Liver (tissue), 3 donors: ENCODE data around the gene ZNF664.

Experiments
- ATF3 ChIP-seq: IDR thresholded peaks from 2 replicates; pipeline ENCODE4 v1.6.1; 2016; ENCODE audit warnings: antibody characterized with exemption
- CTCF ChIP-seq: fragments of 150-350 bp; IDR thresholded peaks from 2 replicates; pipeline ENCODE4 v1.5.1; 2017; ENCODE audit warnings: improper control_type of control experiment, low read depth, low read length; ENCODE audit not compliant: missing input control
- JUND ChIP-seq, 2 donors: IDR thresholded peaks; 2 replicates each; pipeline ENCODE4 v1.6.1; 2016; ENCODE audit warnings: antibody characterized with exemption in 2 of 2
- MAX ChIP-seq: IDR thresholded peaks from 2 replicates; pipeline ENCODE4 v1.6.1; 2016; ENCODE audit warnings: antibody characterized with exemption
- RAD21 ChIP-seq, 2 donors: IDR thresholded peaks; 2 replicates each; pipeline ENCODE4 v1.6.1; 2016; ENCODE audit warnings: antibody characterized with exemption in 2 of 2, mild to moderate bottlenecking in 2 of 2
- REST ChIP-seq: IDR thresholded peaks from 2 replicates; pipeline ENCODE4 v1.6.1; 2016; ENCODE audit warnings: antibody characterized with exemption, mild to moderate bottlenecking
- SP1 ChIP-seq: IDR thresholded peaks from 2 replicates; pipeline ENCODE4 v1.6.1; 2018; ENCODE audit warnings: antibody characterized with exemption, mild to moderate bottlenecking
- TAF1 ChIP-seq: conservative IDR thresholded peaks from 2 replicates; pipeline ENCODE4 v1.6.1; 2016; ENCODE audit warnings: antibody characterized with exemption, mild to moderate bottlenecking
- YY1 ChIP-seq: IDR thresholded peaks from 2 replicates; pipeline ENCODE4 v1.6.1; 2016; ENCODE audit warnings: antibody characterized with exemption, mild to moderate bottlenecking
- ZBTB33 ChIP-seq: IDR thresholded peaks from 2 replicates; pipeline ENCODE4 v1.6.1; 2016; ENCODE audit warnings: antibody characterized with exemption
- donor health status: healthy.
- donor health status: healthy.

- TF ChIP-seq CTCF (no peak), MAX (no peak), REST (no peak), ZBTB33 (no peak), RAD21 (IDR thresholded peaks at IDR 0.05) (no peak), SP1 (no peak), YY1 (no peak), ATF3 (no peak), TAF1 (no peak), JUND (IDR thresholded peaks at IDR 0.05) (no peak)
Measured at GRCh38 chr12:124040291-124040690, 67.3 kb downstream of the ZNF664 start.
